HFF-Myc (cell line): ENCODE measurements around the gene ALKBH2.

Source experiments
- DNase-seq: peaks from one replicate; pipeline ENCODE4 v3.0.0-alpha.2; 2011; ENCODE audit warnings: low read depth; ENCODE audit errors: extremely low read depth
- H3K4me3 ChIP-seq: replicated peaks from 2 replicates; pipeline ENCODE4 v1.5.1; 2011; ENCODE audit warnings: low read depth, mild to moderate bottlenecking, control low read depth, low read length
- CTCF ChIP-seq: IDR thresholded peaks from 2 replicates; pipeline ENCODE4 v1.5.1; 2012; ENCODE audit warnings: mild to moderate bottlenecking, low read depth, low read length, control low read depth; ENCODE audit errors: missing control alignments

The ALKBH2 gene

GRCh38 chr12:109082751-109083150 lies 10.5 kb downstream of the ALKBH2 start:
- no peak for DNase-seq
- no peak overlapping the region for H3K4me3 ChIP-seq
- no peak for TF ChIP-seq CTCF

- no peak for DNase-seq
- no peak overlapping the region for H3K4me3 ChIP-seq
- TF ChIP-seq CTCF = no peak
Observed at GRCh38 chr12:109074866-109075265, 18.4 kb downstream of the ALKBH2 start.

GRCh38 chr12:109069307-109070271 lies 23.7 kb downstream of the ALKBH2 start:
- DNase-seq = no peak
- no peak for TF ChIP-seq CTCF
- H3K4me3 ChIP-seq = no peak overlapping the region

- DNase-seq = no peak
- no peak overlapping the region for H3K4me3 ChIP-seq
- TF ChIP-seq CTCF = no peak
Observed at GRCh38 chr12:109065853-109066193, 27.4 kb downstream of the ALKBH2 start.

GRCh38 chr12:109065154-109065852 lies 28.0 kb downstream of the ALKBH2 start:
- no peak for TF ChIP-seq CTCF
- no peak for DNase-seq
- H3K4me3 ChIP-seq = no peak overlapping the region

- H3K4me3 ChIP-seq = no peak overlapping the region
- no peak for TF ChIP-seq CTCF
- no peak for DNase-seq
Observed at GRCh38 chr12:109064143-109064542, 29.1 kb downstream of the ALKBH2 start.
